Thoracic aorta (tissue), 2 donors: ENCODE data around the gene GDAP1L1. TPM values are rescaled to one million over a fixed set of nuclear protein-coding genes. Genes with fewer than 3 reads are reported as not detected.
"Not testable (repeated sequence)": the region's sequence is repeated elsewhere in the genome, so short reads cannot be mapped to it uniquely, and the experiment has no call there.

Source experiments
- ATAC-seq: fragments of 150-250 bp; one replicate; pipeline ENCODE4 v1.8.0; 2017; ENCODE audit warnings: low read depth; ENCODE audit not compliant: insufficient number of reproducible peaks, low FRiP score
- DNase-seq: peaks from one replicate; pipeline ENCODE4 v3.0.0-alpha.2; 2020; ENCODE audit warnings: low spot score
- H3K27ac ChIP-seq, 2 donors: fragments of 200-600 bp; sonication (generic); 1 replicate in 1 of 2; 2 replicates in 1 of 2; pipeline ENCODE4 v1.5.1; 2016; ENCODE audit warnings: mild to moderate bottlenecking in 2 of 2, moderate library complexity in 2 of 2
- H3K27me3 ChIP-seq: fragments of 200-600 bp; sonication (generic); replicated peaks from 2 replicates; pipeline ENCODE4 v1.6.0; 2016; ENCODE audit warnings: mild to moderate bottlenecking; ENCODE audit not compliant: insufficient read depth
- H3K36me3 ChIP-seq: fragments of 200-600 bp; sonication (generic); one replicate; pipeline ENCODE4 v1.5.1; 2016
- H3K4me1 ChIP-seq, 2 donors: fragments of 200-600 bp; sonication (generic); 1 replicate in 1 of 2; 2 replicates in 1 of 2; pipeline versions ENCODE4 v1.5.1 to v1.6.0; 2016; ENCODE audit warnings: low read depth in 2 of 2, mild to moderate bottlenecking in 1 of 2; ENCODE audit not compliant: control insufficient read depth in 1 of 2
- H3K4me3 ChIP-seq: fragments of 200-600 bp; sonication (generic); 2 replicates; pipeline ENCODE4 v1.5.1; 2016; ENCODE audit warnings: mild to moderate bottlenecking
- H3K9me3 ChIP-seq: fragments of 200-600 bp; sonication (generic); 2 replicates; pipeline ENCODE4 v1.5.1; 2016
- total RNA-seq, 2 donors: library from RNA; depleted of rRNA; stranded (reverse); fragments of >200 nt; gene quantifications; one replicate each; pipeline versions ENCODE4 v1.1.0 to v1.2.3, GENCODE V29; 2016
- TF ChIP-seq, protein P1 (sequence below): fragments of 200-600 bp; sonication (generic); IDR thresholded peaks from one replicate; pipeline ENCODE4 v1.5.1; 2019; ENCODE audit warnings: antibody characterized with exemption

GDAP1L1 gene
- total RNA-seq, 2 donors from 2014 or later: not detected

DNA sequence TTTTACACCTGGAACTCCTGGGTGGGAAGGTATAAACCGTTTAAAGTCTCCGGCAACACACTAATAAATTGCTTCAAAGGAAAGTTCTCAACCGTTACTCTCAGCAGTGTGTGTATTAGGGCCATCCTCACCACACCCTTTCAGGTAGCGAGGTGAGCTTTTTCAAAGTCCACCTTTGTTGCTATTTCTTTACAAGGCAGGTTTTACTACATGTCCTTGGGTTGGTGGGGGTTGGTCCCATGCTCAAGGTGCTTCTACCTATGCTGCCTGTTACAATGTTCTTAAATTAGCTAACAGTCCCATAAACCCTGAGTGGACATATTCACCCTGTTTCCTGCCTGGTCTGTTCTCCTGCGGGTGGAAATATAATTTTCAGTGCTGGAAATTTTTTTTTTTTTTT lies 23.4 kb upstream of the GDAP1L1 start:
- H3K36me3 ChIP-seq: no peaks in the 10 kb centered on the region
- H3K4me1 ChIP-seq: no peaks in the 10 kb centered on the region
- H3K4me3 ChIP-seq: no peak overlapping the region
- H3K27me3 ChIP-seq: no peaks in the 10 kb centered on the region
- ATAC-seq (no peak), DNase-seq (no peak)
- TF ChIP-seq, protein P1, sequence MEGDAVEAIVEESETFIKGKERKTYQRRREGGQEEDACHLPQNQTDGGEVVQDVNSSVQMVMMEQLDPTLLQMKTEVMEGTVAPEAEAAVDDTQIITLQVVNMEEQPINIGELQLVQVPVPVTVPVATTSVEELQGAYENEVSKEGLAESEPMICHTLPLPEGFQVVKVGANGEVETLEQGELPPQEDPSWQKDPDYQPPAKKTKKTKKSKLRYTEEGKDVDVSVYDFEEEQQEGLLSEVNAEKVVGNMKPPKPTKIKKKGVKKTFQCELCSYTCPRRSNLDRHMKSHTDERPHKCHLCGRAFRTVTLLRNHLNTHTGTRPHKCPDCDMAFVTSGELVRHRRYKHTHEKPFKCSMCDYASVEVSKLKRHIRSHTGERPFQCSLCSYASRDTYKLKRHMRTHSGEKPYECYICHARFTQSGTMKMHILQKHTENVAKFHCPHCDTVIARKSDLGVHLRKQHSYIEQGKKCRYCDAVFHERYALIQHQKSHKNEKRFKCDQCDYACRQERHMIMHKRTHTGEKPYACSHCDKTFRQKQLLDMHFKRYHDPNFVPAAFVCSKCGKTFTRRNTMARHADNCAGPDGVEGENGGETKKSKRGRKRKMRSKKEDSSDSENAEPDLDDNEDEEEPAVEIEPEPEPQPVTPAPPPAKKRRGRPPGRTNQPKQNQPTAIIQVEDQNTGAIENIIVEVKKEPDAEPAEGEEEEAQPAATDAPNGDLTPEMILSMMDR: no peak
- H3K27ac ChIP-seq: no peak overlapping the region
- H3K9me3 ChIP-seq: no peaks in the 10 kb centered on the region

DNA sequence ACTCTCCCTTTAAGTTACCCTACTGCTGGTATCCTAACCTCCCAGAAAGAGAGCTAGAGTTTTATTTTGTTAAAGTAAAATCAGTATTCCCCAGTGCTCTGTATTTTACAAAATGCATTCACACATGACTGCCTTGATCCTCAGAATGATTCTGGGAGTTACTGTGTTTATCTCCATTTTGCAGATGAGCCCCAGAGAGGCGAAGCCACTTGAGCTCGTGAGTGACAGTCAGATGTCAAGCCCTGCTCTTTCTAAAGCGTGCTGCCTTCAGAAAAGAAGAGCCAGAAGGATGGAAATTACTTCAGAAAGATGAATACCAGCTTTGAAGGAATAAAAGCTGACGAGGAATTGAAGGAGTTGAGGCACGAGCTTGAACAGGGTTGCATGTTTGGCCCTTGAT lies 22.5 kb upstream of the GDAP1L1 start:
- Histone ChIP-seq H3K27me3 (no peaks in the 10 kb centered on the region), H3K9me3 (no peaks in the 10 kb centered on the region), H3K36me3 (no peaks in the 10 kb centered on the region), H3K4me1 (no peaks in the 10 kb centered on the region), H3K27ac (no peak overlapping the region), H3K4me3 (no peak overlapping the region)
- no peak for DNase-seq
- TF ChIP-seq, protein P1: no peak
- ATAC-seq: no peak

DNA sequence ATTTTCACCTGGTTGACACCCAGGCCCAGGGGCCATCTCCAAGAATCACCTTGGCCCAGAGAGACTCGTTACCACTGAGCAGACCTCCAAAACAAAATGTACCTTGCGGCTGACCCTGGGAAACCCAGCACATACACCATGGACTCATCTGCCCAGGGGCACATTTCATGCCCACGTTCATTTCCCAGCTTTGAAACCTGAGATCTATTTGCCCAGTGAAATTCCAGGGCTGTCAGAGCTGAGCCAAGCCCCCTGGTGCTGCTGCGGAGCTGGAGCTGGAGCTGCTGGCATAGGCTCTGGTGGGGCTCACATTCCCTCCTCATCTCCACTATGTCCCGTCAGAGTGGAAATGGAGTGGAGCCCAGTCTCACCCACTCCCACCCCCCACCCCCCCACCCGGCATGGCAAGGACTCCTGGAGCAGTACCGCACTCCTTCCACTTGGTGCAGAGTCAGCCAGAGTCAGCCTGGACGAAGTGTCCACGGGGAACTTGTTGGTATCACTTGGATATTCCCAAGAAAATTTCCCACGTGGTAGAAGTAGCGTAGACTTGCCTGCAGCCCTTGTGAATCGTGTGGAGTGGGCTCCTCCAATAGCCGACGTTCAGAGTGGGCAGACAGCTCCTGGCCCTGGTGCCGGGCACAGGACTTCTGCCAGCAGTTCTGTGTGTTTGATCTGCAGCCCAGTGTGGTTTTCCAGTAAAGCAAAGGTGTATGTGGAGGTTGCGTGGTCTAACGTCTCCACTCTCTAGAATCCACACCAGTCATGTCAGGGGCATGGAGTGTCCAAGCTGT lies 18.4 kb upstream of the GDAP1L1 start:
- DNase-seq: no peak
- Histone ChIP-seq H3K4me3 (no peak overlapping the region), H3K27me3 (no peaks in the 10 kb centered on the region), H3K27ac (no peak overlapping the region), H3K4me1 (no peaks in the 10 kb centered on the region), H3K9me3 (no peaks in the 10 kb centered on the region), H3K36me3 (no peaks in the 10 kb centered on the region)
- ATAC-seq: no peak
- TF ChIP-seq, protein P1: no peak

DNA sequence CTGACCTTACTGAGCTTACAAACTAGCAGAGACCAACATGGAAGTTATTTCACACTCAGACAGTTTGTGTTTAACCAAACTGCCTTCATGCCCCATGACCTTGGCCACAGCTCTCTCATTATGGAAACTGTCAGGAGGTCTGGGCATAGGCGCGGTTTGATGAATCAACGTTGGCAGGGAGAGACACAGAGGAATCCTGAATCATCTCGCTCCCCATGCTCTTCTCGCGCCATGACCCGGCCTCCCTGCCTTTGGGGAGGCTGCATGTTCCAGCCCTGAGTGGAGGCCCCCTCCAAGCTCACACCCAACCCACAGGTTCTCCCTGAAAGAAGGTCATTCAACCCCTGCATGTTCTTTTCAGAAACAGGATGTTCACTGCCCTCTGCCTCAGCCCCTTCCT lies 15.9 kb upstream of the GDAP1L1 start:
- no peaks in the 10 kb centered on the region for H3K9me3 ChIP-seq
- no peaks in the 10 kb centered on the region for H3K27me3 ChIP-seq
- ATAC-seq: no peak
- no peak overlapping the region for H3K27ac ChIP-seq
- H3K36me3 ChIP-seq: no peaks in the 10 kb centered on the region
- H3K4me1 ChIP-seq: no peaks in the 10 kb centered on the region
- no peak overlapping the region for H3K4me3 ChIP-seq
- DNase-seq: no peak
- TF ChIP-seq, protein P1: no peak

DNA sequence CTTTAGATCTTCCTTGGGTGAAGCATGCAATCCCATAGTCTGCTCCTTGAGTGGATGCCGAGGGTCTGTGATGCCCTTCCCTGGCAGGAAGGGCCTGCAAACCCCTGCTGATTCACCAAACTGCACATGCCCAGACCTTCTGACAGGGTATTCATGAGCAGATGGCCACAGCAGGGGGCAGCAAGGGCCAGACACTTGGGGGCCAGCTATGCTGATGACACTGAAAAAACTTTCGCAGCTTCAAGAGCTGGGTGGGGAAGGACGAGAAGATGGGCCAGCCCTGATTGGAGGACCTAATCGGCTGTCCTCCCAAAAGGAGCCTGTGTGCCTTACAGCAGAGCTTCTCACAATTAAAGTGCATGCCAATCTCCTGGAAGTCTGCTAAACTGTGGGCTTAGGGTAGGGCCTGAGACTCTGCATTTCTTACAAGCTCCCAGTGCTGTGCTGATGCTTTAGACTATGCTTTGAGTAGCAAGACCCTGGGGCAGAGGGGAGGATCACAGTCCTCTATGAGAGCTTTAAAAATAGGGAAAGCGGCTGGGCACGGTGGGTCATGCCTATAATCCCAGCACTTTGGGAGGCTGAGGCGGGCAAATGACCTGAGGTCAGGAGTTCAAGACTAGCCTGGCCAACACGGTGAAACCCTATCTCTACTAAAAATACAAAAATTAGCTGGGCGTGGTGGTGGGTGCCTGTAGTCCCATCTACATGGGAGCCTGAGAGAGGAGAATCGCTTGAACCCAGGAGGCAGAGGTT lies 15.2 kb upstream of the GDAP1L1 start:
- Histone ChIP-seq H3K27me3 (no peaks in the 10 kb centered on the region), H3K36me3 (no peaks in the 10 kb centered on the region), H3K4me1 (no peaks in the 10 kb centered on the region), H3K27ac (no peak overlapping the region), H3K4me3 (no peak overlapping the region), H3K9me3 (no peaks in the 10 kb centered on the region)
- ATAC-seq: no peak
- TF ChIP-seq, protein P1: no peak
- DNase-seq: no peak

DNA sequence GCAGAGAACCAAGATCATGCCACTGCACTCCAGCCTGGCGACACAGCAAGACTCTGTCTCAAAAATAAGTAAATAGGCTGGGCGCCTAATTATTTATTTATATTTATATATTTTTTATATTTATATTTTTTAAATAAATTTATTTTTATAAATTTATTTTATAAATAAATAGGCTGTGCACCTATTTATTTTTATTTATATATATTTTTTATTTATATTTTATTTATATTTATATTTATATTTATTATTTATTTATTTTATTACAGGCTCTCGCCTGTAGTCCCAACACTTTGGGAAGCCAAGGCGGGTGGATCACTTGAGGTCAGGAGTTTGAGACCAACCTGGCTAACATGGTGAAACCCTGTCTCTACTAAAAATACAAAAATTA lies 14.6 kb upstream of the GDAP1L1 start:
- not testable (repeated sequence) for H3K36me3 ChIP-seq, ATAC-seq, H3K27me3 ChIP-seq, H3K4me3 ChIP-seq, DNase-seq, H3K27ac ChIP-seq, H3K4me1 ChIP-seq, H3K9me3 ChIP-seq
